Ishikawa (cell line): ENCODE data around the gene HMX1.

Experiments
- CEBPB ChIP-seq: IDR thresholded peaks from 2 replicates; pipeline ENCODE4 v1.6.1; 2012
- EP300 ChIP-seq: IDR thresholded peaks from 2 replicates; pipeline ENCODE4 v1.6.1; 2012; ENCODE audit warnings: borderline replicate concordance
- FOXM1 ChIP-seq: IDR thresholded peaks from 2 replicates; pipeline ENCODE4 v1.6.1; 2012; ENCODE audit warnings: low read depth, borderline replicate concordance
- MAX ChIP-seq: IDR thresholded peaks from 2 replicates; pipeline ENCODE4 v1.6.1; 2012
- NFIC ChIP-seq: IDR thresholded peaks from 2 replicates; pipeline ENCODE4 v1.6.1; 2012
- RAD21 ChIP-seq: IDR thresholded peaks from 2 replicates; pipeline ENCODE4 v1.6.1; 2012; ENCODE audit warnings: low read depth
- REST ChIP-seq: IDR thresholded peaks from 2 replicates; pipeline ENCODE4 v1.6.1; 2012; ENCODE audit warnings: low read depth, mild to moderate bottlenecking
- TAF1 ChIP-seq: IDR thresholded peaks from 2 replicates; pipeline ENCODE4 v1.6.1; 2012; ENCODE audit warnings: low read depth, mild to moderate bottlenecking
- TEAD4 ChIP-seq: IDR thresholded peaks from 2 replicates; pipeline ENCODE4 v1.6.1; 2012
- YY1 ChIP-seq: IDR thresholded peaks from 2 replicates; pipeline ENCODE4 v1.6.1; 2012; ENCODE audit warnings: low read depth

- TF ChIP-seq NFIC (no peak), YY1 (no peak), MAX (no peak), REST (no peak), TAF1 (no peak), FOXM1 (no peak), RAD21 (no peak), CEBPB (no peak), EP300 (no peak), TEAD4 (no peak)
Measured at GRCh38 chr4:8860096-8860891, 11.3 kb downstream of the HMX1 start.
